PC-3 (cell line): ENCODE results near the gene ZNF350. TPM values are rescaled to one million over a fixed set of nuclear protein-coding genes. Genes with fewer than 3 reads are reported as not detected.

ENCODE experiments used
- ATAC-seq: fragments of 200-7000 bp; cut with Tn5 transposase; 2 replicates; pipeline ENCODE4 v1.9.1; 2020; ENCODE audit warnings: mild to moderate bottlenecking, moderate library complexity
- BruUV-seq: library from RNA; stranded (reverse); fragments of 400-500 nt; replicated peaks from 2 replicates; lab custom pipeline; 2021; lab: Mats Ljungman, UMichigan
- CTCF ChIA-PET: fragments of 300-600 bp; sonication (Branson Sonifier 250); formaldehyde crosslinking; loops from one replicate; lab custom pipeline; 2022; ENCODE audit warnings: antibody characterized with exemption; lab: Charles Lee
- POLR2A ChIA-PET: fragments of 300-600 bp; sonication (Branson Sonifier 250); formaldehyde crosslinking; loops from one replicate; lab custom pipeline; 2022; ENCODE audit warnings: antibody characterized with exemption; ENCODE audit not compliant: unreplicated experiment; lab: Charles Lee
- DNase-seq: peaks from one replicate; pipeline ENCODE4 v3.0.0-alpha.2; 2015
- H2AFZ ChIP-seq: fragments of 300-600 bp; sonication (generic); 2 replicates; pipeline ENCODE4 v1.6.0; 2016; ENCODE audit warnings: antibody characterized with exemption, low read length
- H3F3A ChIP-seq: fragments of 300-600 bp; sonication (generic); one replicate; pipeline ENCODE4 v1.6.0; 2017; ENCODE audit warnings: antibody characterized with exemption, low read length, control low read depth, mild to moderate bottlenecking; ENCODE audit not compliant: unreplicated experiment
- H3K27ac ChIP-seq: fragments of 300-600 bp; sonication (generic); 2 replicates; pipeline ENCODE4 v1.5.1; 2016; ENCODE audit warnings: mild to moderate bottlenecking, low read length
- H3K27me3 ChIP-seq: fragments of 300-600 bp; sonication (generic); 2 replicates; pipeline ENCODE4 v1.6.1; 2016; ENCODE audit warnings: low read length, mixed read lengths
- H3K36me3 ChIP-seq: fragments of 300-600 bp; sonication (generic); 2 replicates; pipeline ENCODE4 v1.6.1; 2016; ENCODE audit warnings: low read depth, mixed run types, low read length, mixed read lengths
- H3K4me1 ChIP-seq: fragments of 300-600 bp; sonication (generic); 2 replicates; pipeline ENCODE4 v1.5.1; 2016; ENCODE audit warnings: low read length; ENCODE audit not compliant: insufficient read depth
- H3K4me2 ChIP-seq: fragments of 300-600 bp; sonication (generic); 2 replicates; pipeline ENCODE4 v1.6.0; 2016; ENCODE audit warnings: low read length
- H3K4me3 ChIP-seq: fragments of 300-600 bp; sonication (generic); 2 replicates; pipeline ENCODE4 v1.5.1; 2016; ENCODE audit warnings: mild to moderate bottlenecking, low read length, mixed read lengths
- H3K79me2 ChIP-seq: fragments of 300-600 bp; sonication (generic); 2 replicates; pipeline ENCODE4 v1.6.1; 2017; ENCODE audit warnings: low read length, mixed read lengths
- H3K9ac ChIP-seq: fragments of 300-600 bp; sonication (generic); 2 replicates; pipeline ENCODE4 v1.6.0; 2016; ENCODE audit warnings: mild to moderate bottlenecking, low read length
- H3K9me2 ChIP-seq: fragments of 300-600 bp; sonication (generic); replicated peaks from 2 replicates; pipeline ENCODE4 v1.6.1; 2016; ENCODE audit warnings: mixed run types, low read length, mixed read lengths
- H3K9me3 ChIP-seq: fragments of 300-600 bp; sonication (generic); 2 replicates; pipeline ENCODE4 v1.6.1; 2016; ENCODE audit warnings: low read length, mixed read lengths
- H4K20me1 ChIP-seq: fragments of 300-600 bp; sonication (generic); 2 replicates; pipeline ENCODE4 v1.6.1; 2016; ENCODE audit warnings: low read length, mixed read lengths
- EZH2 ChIP-seq: fragments of 300-600 bp; sonication (generic); IDR thresholded peaks from one replicate; pipeline ENCODE4 v1.6.1; 2017; ENCODE audit warnings: antibody characterized with exemption, mild to moderate bottlenecking, low read length; ENCODE audit not compliant: unreplicated experiment
- EZH2phosphoT487 ChIP-seq: fragments of 300-600 bp; sonication (generic); IDR thresholded peaks from 2 replicates; pipeline ENCODE4 v1.6.1; 2018; ENCODE audit warnings: mild to moderate bottlenecking, antibody characterized with exemption, low read length, borderline replicate concordance
- intact Hi-C: fragments of 100-400 bp; cut with micrococcal nuclease; formaldehyde crosslinking; loops from 2 replicates; pipeline ENCODE4 v1.9.0; 2023
- total RNA-seq: library from RNA; depleted of rRNA; stranded (reverse); fragments of >200 nt; gene quantifications from 2 replicates; pipeline ENCODE4 v1.2.3, GENCODE V29; 2014
- TF ChIP-seq, protein P1 (sequence below): fragments of 300-600 bp; sonication (generic); conservative IDR thresholded peaks from 2 replicates; pipeline ENCODE4 v1.5.1; 2017; ENCODE audit warnings: antibody characterized with exemption, low read depth, mild to moderate bottlenecking, low read length

ZNF350 gene
- total RNA-seq, 1 experiment from 2014 or later = 6.2 TPM

DNA sequence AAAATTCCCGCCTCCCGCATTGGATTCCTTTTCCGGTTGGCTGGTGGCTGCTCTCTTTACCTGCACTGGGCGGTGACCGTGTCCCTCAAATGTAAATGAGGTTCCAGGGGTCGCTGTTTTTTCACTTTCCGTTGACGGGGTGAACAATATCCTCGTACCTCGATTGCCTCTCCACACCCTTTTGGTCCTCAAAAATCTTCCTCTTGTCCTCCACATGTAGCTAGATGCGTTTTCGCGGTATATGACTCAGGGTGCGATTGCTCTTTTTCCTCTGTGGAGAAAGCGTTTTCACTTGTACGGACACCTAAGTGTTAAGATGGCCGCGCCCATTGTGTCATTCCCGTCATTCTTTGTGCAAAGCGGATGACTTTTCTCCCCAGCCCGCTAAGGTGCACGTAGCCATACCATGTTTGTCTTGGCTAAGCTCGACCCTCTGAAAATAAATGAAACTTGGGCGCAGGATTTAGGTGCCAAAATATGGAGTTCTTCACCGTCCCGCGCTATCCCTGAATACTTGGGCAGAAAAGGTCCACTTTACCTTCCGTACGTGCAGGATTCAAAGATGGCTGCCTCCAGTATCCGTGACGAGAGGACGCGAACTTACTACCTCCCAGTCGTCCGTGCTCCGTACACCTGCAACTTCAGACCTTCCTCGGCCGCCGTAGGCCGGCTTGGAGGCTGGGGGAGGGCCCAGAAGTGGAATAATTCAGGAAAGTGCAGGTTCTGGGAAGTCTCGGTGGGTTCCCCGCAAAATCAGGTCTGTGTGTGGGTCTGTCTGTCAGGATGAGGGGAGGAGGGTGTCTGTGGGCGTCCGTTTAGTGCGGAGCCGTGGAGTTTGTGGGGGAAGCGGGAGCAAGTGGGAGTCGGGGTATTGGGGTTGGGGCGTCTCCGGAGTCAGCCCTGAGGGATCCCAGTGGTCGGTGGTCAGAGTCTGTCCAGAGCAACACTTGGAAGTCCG is 59.6 kb downstream of the ZNF350 start, which contains the start of gene ZNF613:
TSS of gene ZNF613 (plus strand) at position 689 of the 958 bp plus-strand sequence. CDS start 8,749 bp downstream, outside the sequence.
- Histone ChIP-seq H3K27me3 (no peaks in the 10 kb centered on the region), H4K20me1 (no peaks in the 10 kb centered on the region), H3K27ac (peak within 1 kb of the TSS; percentile 12; the same call in 1 of the 2 replicates), H3K4me2 (peak within 1 kb of the TSS; percentile 86), H3K9me3 (peaks cover 56% of the 10 kb centered on the region), H3K79me2 (peaks cover 13% of the 10 kb centered on the region), H3K4me1 (peaks cover 6% of the 10 kb centered on the region; the same call in 1 of the 2 replicates), H3F3A (no peaks in the 10 kb centered on the region), H3K9me2 (no peaks in the 10 kb centered on the region), H3K4me3 (peak within 1 kb of the TSS; percentile 84), H2AFZ (peak within 1 kb of the TSS; percentile 99), H3K9ac (peak within 1 kb of the TSS; percentile 78), H3K36me3 (peaks cover 34% of the 10 kb centered on the region)
- BruUV-seq = no TSS peak
- intact Hi-C loops = loop anchor here (1.0 to 10.0 kb wide), 3 partner anchors 22 to 118 kb away; partner anchors contain the start of genes ZNF350, ZNF432 and ZNF649
- ATAC-seq (peak; percentile 90), DNase-seq (peak; percentile 94)
- ChIA-PET CTCF (no interaction called here), POLR2A (interaction anchor here (0.6 kb wide), 1 partner anchor 263 kb away, joined by 6 read pairs; the partner anchor contains the start of gene PPP2R1A)
- TF ChIP-seq, protein P1, sequence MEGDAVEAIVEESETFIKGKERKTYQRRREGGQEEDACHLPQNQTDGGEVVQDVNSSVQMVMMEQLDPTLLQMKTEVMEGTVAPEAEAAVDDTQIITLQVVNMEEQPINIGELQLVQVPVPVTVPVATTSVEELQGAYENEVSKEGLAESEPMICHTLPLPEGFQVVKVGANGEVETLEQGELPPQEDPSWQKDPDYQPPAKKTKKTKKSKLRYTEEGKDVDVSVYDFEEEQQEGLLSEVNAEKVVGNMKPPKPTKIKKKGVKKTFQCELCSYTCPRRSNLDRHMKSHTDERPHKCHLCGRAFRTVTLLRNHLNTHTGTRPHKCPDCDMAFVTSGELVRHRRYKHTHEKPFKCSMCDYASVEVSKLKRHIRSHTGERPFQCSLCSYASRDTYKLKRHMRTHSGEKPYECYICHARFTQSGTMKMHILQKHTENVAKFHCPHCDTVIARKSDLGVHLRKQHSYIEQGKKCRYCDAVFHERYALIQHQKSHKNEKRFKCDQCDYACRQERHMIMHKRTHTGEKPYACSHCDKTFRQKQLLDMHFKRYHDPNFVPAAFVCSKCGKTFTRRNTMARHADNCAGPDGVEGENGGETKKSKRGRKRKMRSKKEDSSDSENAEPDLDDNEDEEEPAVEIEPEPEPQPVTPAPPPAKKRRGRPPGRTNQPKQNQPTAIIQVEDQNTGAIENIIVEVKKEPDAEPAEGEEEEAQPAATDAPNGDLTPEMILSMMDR = peak; percentile 53
- no peak for TF ChIP-seq EZH2

DNA sequence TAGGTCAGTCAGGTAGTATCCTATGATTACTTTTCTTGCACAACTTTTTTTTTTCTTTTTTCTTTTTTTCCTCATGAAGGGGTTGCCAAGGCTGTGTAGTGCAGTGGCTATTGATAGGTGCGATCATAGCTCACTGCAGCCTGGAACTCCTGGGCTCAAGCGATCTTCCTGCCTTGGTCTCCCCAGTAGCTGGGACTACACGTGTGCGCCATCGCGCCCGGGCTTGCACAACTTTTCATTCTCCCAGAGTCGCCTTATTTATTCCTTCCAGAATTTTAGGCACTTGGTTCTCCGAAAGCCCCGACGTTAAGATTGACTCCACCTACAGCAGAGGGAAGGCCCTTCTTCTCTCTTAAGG is 60.2 kb downstream of the ZNF350 start:
- peaks cover 55% of the 10 kb centered on the region for H3K9me3 ChIP-seq
- H3K27ac ChIP-seq = no peak overlapping the region
- intact Hi-C loops = loop anchor here (10.0 kb wide), 1 partner anchor 118 kb away; the partner anchor contains the start of gene ZNF432
- H3K36me3 ChIP-seq = peaks cover 28% of the 10 kb centered on the region
- H3K4me3 ChIP-seq = peak overlapping the region; percentile 84
- no peak for DNase-seq
- ChIA-PET CTCF (no interaction called here), POLR2A (no interaction called here)
- H3K9me2 ChIP-seq = no peaks in the 10 kb centered on the region
- no peak overlapping the region for H3K9ac ChIP-seq
- no peaks in the 10 kb centered on the region for H4K20me1 ChIP-seq
- H3K4me2 ChIP-seq = peak overlapping the region; percentile 86
- peak overlapping the region; percentile 99 for H2AFZ ChIP-seq
- ATAC-seq = no peak
- H3F3A ChIP-seq = no peaks in the 10 kb centered on the region
- BruUV-seq = TSS peak; percentile 44
- H3K27me3 ChIP-seq = no peaks in the 10 kb centered on the region
- TF ChIP-seq, protein P1 = no peak
- no peak for TF ChIP-seq EZH2phosphoT487
- no peak for TF ChIP-seq EZH2
- H3K4me1 ChIP-seq = peaks cover 6% of the 10 kb centered on the region; the same call in 1 of the 2 replicates
- peaks cover 13% of the 10 kb centered on the region for H3K79me2 ChIP-seq
